K562 (cell line): ENCODE results near the gene CPE. TPM values are rescaled to one million over a fixed set of nuclear protein-coding genes. Genes with fewer than 3 reads are reported as not detected.

Experiments used
- ATAC-seq: fragments of 200-7000 bp; cut with Tn5 transposase; 3 replicates; pipeline ENCODE4 v1.9.1; 2020; ENCODE audit warnings: moderate library complexity
- BruUV-seq: library from RNA; stranded (reverse); fragments of 400-500 nt; replicated peaks from 2 replicates; lab custom pipeline; 2021; lab: Mats Ljungman, UMichigan
- CTCF ChIA-PET: fragments of 300-600 bp; formaldehyde crosslinking; extraction: SDS; loops from one replicate; lab custom pipeline; 2021; ENCODE audit warnings: low intra/inter-chr PET ratio; lab: Yijun Ruan, JAX
- POLR2A ChIA-PET: fragments of 300-600, 350-650 bp; sonication (Branson Sonifier 250); formaldehyde crosslinking; extraction: SDS; loops from one replicate; lab custom pipeline; 2021; ENCODE audit warnings: antibody characterized with exemption, inconsistent platforms; lab: Yijun Ruan, JAX
- DNase-seq, 4 experiments: peaks; one replicate each; pipeline versions ENCODE4 v3.0.0 to v3.0.0-alpha.2; 2011 to 2018; ENCODE audit warnings: low spot score in 3 of 4, mixed read lengths in 3 of 4; ENCODE audit errors: extremely low read depth in 1 of 4
- FAIRE-seq: peaks from 2 replicates; lab custom pipeline; 2011; peaks lifted over from hg19 to GRCh38; lab: Jason Lieb, UNC
- H2AFZ ChIP-seq: 2 replicates; pipeline ENCODE4 v1.6.0; 2011; ENCODE audit warnings: low read depth, low read length, control low read depth, inconsistent platforms
- H3K27ac ChIP-seq: fragments of 200-600 bp; 3 replicates; pipeline ENCODE4 v1.8.0; 2011; ENCODE audit warnings: low read depth, mild to moderate bottlenecking, control low read depth, inconsistent platforms, low read length, moderate library complexity, mixed read lengths; ENCODE audit errors: extremely low read depth
- H3K27me3 ChIP-seq, 2 experiments: fragments of 300-600 bp in 1 of 2; 2 replicates in 1 of 2; 3 replicates in 1 of 2; pipeline versions ENCODE4 v1.6.0 to v1.8.0; 2011; ENCODE audit warnings: inconsistent platforms in 2 of 2, low read length in 2 of 2, mild to moderate bottlenecking in 1 of 2, mixed read lengths in 1 of 2, moderate library complexity in 1 of 2; ENCODE audit not compliant: control insufficient read depth in 2 of 2, insufficient read depth in 2 of 2
- H3K36me3 ChIP-seq: fragments of 300-600 bp; 3 replicates; pipeline ENCODE4 v1.8.0; 2011; ENCODE audit warnings: mild to moderate bottlenecking, low read length, inconsistent platforms; ENCODE audit not compliant: control insufficient read depth, insufficient read depth
- H3K4me1 ChIP-seq, 2 experiments: fragments of 200-600 bp in 1 of 2; replicated peaks in 1 of 2; 2 replicates in 1 of 2; 3 replicates in 1 of 2; pipeline versions ENCODE4 v1.5.1 to v1.8.0; 2011; ENCODE audit warnings: inconsistent platforms in 2 of 2, low read length in 2 of 2, mild to moderate bottlenecking in 1 of 2, mixed read lengths in 1 of 2, moderate library complexity in 1 of 2; ENCODE audit not compliant: control insufficient read depth in 2 of 2, insufficient read depth in 2 of 2
- H3K4me2 ChIP-seq: 2 replicates; pipeline ENCODE4 v1.6.1; 2011; ENCODE audit warnings: low read length, control low read depth, inconsistent platforms, mixed read lengths; ENCODE audit not compliant: insufficient read depth
- H3K4me3 ChIP-seq: fragments of 200-600 bp; sonication (generic), shearing (Covaris generic); 2 replicates; pipeline ENCODE4 v1.5.1; 2016; ENCODE audit warnings: control low read depth, inconsistent platforms
- H3K79me2 ChIP-seq: fragments of 200-600 bp; 3 replicates; pipeline ENCODE4 v1.8.0; 2011; ENCODE audit warnings: low read length, inconsistent platforms; ENCODE audit not compliant: control insufficient read depth, insufficient read depth
- H3K9ac ChIP-seq, 2 experiments: 2 replicates each; pipeline versions ENCODE4 v1.6.0 to v1.6.1; 2011; ENCODE audit warnings: low read depth in 2 of 2, low read length in 2 of 2, control low read depth in 1 of 2, inconsistent platforms in 1 of 2, mild to moderate bottlenecking in 1 of 2, mixed read lengths in 1 of 2; ENCODE audit not compliant: insufficient read depth in 1 of 2
- H3K9me1 ChIP-seq: one replicate; pipeline ENCODE4 v1.6.0; 2011; ENCODE audit warnings: inconsistent platforms, mild to moderate bottlenecking, low read length, moderate library complexity; ENCODE audit not compliant: control insufficient read depth, insufficient read depth
- H3K9me3 ChIP-seq: replicated peaks from 2 replicates; pipeline ENCODE4 v1.5.1; 2011; ENCODE audit warnings: low read depth, low read length, inconsistent platforms; ENCODE audit not compliant: control insufficient read depth, insufficient read depth
- H4K20me1 ChIP-seq: replicated peaks from 2 replicates; pipeline ENCODE4 v1.6.1; 2011; ENCODE audit warnings: low read length, inconsistent platforms, mixed read lengths; ENCODE audit not compliant: control insufficient read depth, insufficient read depth
- BRD4 ChIP-seq: fragments of 200-600 bp; sonication (generic); IDR thresholded peaks from 2 replicates; pipeline ENCODE4 v1.6.1; 2017; ENCODE audit warnings: inconsistent platforms
- CTCF ChIP-seq, 3 experiments: IDR thresholded peaks in 2 of 3; conservative IDR thresholded peaks in 1 of 3; 2 replicates each; pipeline ENCODE4 v1.5.1; 2011 to 2012; ENCODE audit warnings: low read length in 3 of 3, mild to moderate bottlenecking in 3 of 3, control low read depth in 2 of 3, improper control_type of control experiment in 1 of 3, inconsistent platforms in 1 of 3, low read depth in 1 of 3, mixed read lengths in 1 of 3, moderate library complexity in 1 of 3; ENCODE audit not compliant: insufficient read depth in 2 of 3
- MAFG ChIP-seq: fragments of 450-650 bp; conservative IDR thresholded peaks from 2 replicates; pipeline ENCODE4 v1.6.1; 2016; ENCODE audit warnings: missing genetic modification characterization, missing compliant biosample characterization
- MAX ChIP-seq: sonication (generic); formaldehyde crosslinking; IDR thresholded peaks from 2 replicates; pipeline ENCODE4 v1.9.0; 2022; ENCODE audit warnings: mild to moderate bottlenecking, missing genetic modification reagents
- MECOM ChIP-seq: fragments of 250-450 bp; sonication (Bioruptor Pico); IDR thresholded peaks from 2 replicates; pipeline ENCODE4 v1.8.0; 2022; ENCODE audit warnings: inconsistent platforms
- MTA3 ChIP-seq: fragments of 450-650 bp; formaldehyde crosslinking; IDR thresholded peaks from 2 replicates; pipeline ENCODE4 v1.6.1; 2017; ENCODE audit warnings: mild to moderate bottlenecking, borderline replicate concordance
- SIX5 ChIP-seq, 2 experiments: IDR thresholded peaks; 2 replicates each; pipeline ENCODE4 v1.6.1; 2011; ENCODE audit warnings: low read length in 2 of 2, borderline replicate concordance in 1 of 2, low read depth in 1 of 2, mild to moderate bottlenecking in 1 of 2, moderate library complexity in 1 of 2; ENCODE audit not compliant: insufficient read depth in 1 of 2
- SNIP1 ChIP-seq: fragments of 450-650 bp; IDR thresholded peaks from 2 replicates; pipeline ENCODE4 v1.7.1; 2017; ENCODE audit warnings: low read depth, mild to moderate bottlenecking
- STAT5A ChIP-seq: IDR thresholded peaks from 2 replicates; pipeline ENCODE4 v1.6.1; 2012; ENCODE audit warnings: low read length, inconsistent platforms, borderline replicate concordance
- TCF3 ChIP-seq: sonication (generic); formaldehyde crosslinking; IDR thresholded peaks from 2 replicates; pipeline ENCODE4 v1.4.0; 2020; ENCODE audit warnings: mild to moderate bottlenecking, missing genetic modification reagents
- THAP12 ChIP-seq: fragments of 250-450 bp; sonication (Bioruptor Pico); IDR thresholded peaks from 2 replicates; pipeline ENCODE4 v1.9.0; 2021; ENCODE audit warnings: mild to moderate bottlenecking, inconsistent platforms
- ZNF57 ChIP-seq: fragments of 450-650 bp; formaldehyde crosslinking; IDR thresholded peaks from 2 replicates; pipeline ENCODE4 v1.4.0; 2020; ENCODE audit warnings: mild to moderate bottlenecking, moderate library complexity
- WGBS: fragments of 100-300 bp; shearing (Covaris generic); methylation state at CpG from one replicate; pipeline ENCODE4 v1.1.6; 2016; ENCODE audit warnings: low coverage, mixed read lengths; ENCODE audit not compliant: insufficient coverage; ENCODE audit errors: missing lambda C conversion rate; 5-methylcytosine and 5-hydroxymethylcytosine counted together
- in situ Hi-C: fragments of 300-500 bp; cut with MboI; formaldehyde crosslinking; loops from 4 replicates; pipeline ENCODE4 v1.15.0; 2018; ENCODE audit warnings: inconsistent platforms, mixed read lengths
- intact Hi-C: fragments of 100-400 bp; cut with micrococcal nuclease; formaldehyde crosslinking; loops from 2 replicates; pipeline ENCODE4 v1.14.2; 2022
- polyA plus RNA-seq, 8 experiments: library from polyadenylated mRNA; depleted of rRNA in 4 of 8; stranded (reverse) in 5 of 8; unstranded in 3 of 8; fragments of >200 nt; fragmentation: Nextera tagmentation in 2 of 8; fragmentation: Illumina TruSeq in 1 of 8; extraction: Ambion mirVana in 2 of 8; extraction: Trizol in 1 of 8; gene quantifications; 2 replicates each; pipeline versions ENCODE4 v1.2.1 to v1.2.3, GENCODE V29; 2011 to 2014; ENCODE audit warnings: inconsistent platforms in 1 of 8, missing spikeins in 1 of 8
- total RNA-seq, 7 experiments: library from RNA; depleted of rRNA in 6 of 7; stranded (reverse); fragments of >200 nt in 6 of 7; fragmentation: Illumina TruSeq in 2 of 7; extraction: Trizol in 2 of 7; gene quantifications; 2 replicates each; pipeline versions ENCODE4 v1.2.1 to v1.2.3, GENCODE V29; 2011 to 2021; ENCODE audit warnings: low replicate concordance in 1 of 7

Gene CPE
- total and polyA plus RNA-seq, 9 of the 15 experiments (the other 6 are each of a cell fraction or from before 2014, with no cell fraction given) = 0.04 to 0.16 (median 0.06) TPM; not detected in 4

DNA sequence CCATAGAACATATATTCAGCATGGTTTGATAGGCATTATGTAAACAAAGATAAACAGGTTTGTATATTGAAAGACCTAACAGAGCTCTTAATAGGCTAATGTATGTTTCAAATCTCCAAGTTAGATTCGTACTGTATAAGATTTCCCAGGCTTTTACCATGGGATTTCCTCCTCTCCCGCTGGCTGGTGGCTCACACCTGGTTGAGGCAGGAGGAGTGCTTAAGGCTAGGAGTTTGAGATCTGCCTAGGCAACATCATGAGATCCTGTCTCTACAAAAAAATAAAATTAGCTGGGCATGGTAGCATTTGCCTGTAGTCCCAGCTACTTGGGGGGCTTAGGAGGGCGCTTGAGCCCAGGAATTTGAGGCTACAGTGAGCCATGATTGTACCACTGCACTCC, 5.4 kb downstream of the CPE start (continued):
- TF ChIP-seq MECOM (CRISPR knock-in tag) = no peak
- TF ChIP-seq THAP12 (CRISPR knock-in tag) = no peak
- no peak for TF ChIP-seq MAX (CRISPR knock-in tag)
- no peak for TF ChIP-seq MAFG (tag)
- no peak for TF ChIP-seq SNIP1
- no peak for TF ChIP-seq BRD4
- TF ChIP-seq MTA3 = no peak
- no peak for TF ChIP-seq TCF3 (CRISPR knock-in tag)

DNA sequence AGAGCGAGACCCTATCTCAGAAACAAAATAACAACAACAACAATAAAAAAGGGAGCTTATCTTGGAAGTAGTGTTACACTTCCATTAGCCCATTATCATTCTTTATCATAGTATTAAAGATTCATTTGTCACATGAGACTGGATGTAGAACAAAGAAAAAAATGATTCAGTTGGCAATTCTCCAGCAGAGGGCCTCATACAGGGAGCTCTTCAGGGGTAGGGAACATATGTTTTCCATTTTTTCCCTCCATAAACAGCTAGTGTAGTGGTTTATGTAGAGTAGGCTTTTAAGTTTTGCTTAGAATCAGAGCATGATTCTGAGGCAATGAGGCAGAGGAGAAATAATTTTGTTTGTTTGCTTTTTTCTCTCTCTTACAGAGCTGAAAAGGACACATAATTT, 5.8 kb downstream of the CPE start:
- no peaks in the 10 kb centered on the region for H3K4me1 ChIP-seq
- H3K4me2 ChIP-seq = no peak overlapping the region
- H3K79me2 ChIP-seq = no peaks in the 10 kb centered on the region
- POLR2A ChIA-PET = interaction anchor here (1.2 kb wide), 1 partner anchor 176 kb away, joined by 5 read pairs; no protein-coding TSS in a partner anchor
- FAIRE-seq = no peak
- CTCF ChIA-PET = interaction anchor here (1.0 kb wide), 1 partner anchor 80 kb away, joined by 4 read pairs; no protein-coding TSS in a partner anchor
- no peak overlapping the region for H3K9ac ChIP-seq
- no peaks in the 10 kb centered on the region for H3K36me3 ChIP-seq
- no peak overlapping the region for H2AFZ ChIP-seq
- H3K9me1 ChIP-seq = no peaks in the 10 kb centered on the region
- H3K4me3 ChIP-seq = no peak overlapping the region
- WGBS = 0% methylated on average over 1 of the region's 1 CpG
- H4K20me1 ChIP-seq = no peaks in the 10 kb centered on the region
- intact Hi-C loops (no loop called here), in situ Hi-C loops (no loop called here)
- H3K27me3 ChIP-seq = peaks cover 0 to 6% of the 10 kb centered on the region in 2 experiments; a peak in 2 of 5 replicates
- no TSS peak for BruUV-seq
- H3K9me3 ChIP-seq = no peaks in the 10 kb centered on the region
- DNase-seq = no peak
- peak; percentile 38; the same call in 1 of the 3 replicates for ATAC-seq
- no peak overlapping the region for H3K27ac ChIP-seq
- peak in 2 of 3 experiments; percentile 4 to 15; a peak in 1 of 6 replicates for TF ChIP-seq CTCF (IDR thresholded peaks at IDR 0.05 in 2 of 3, conservative IDR thresholded peaks at IDR 0.05 in 1 of 3; ENCODE audit: insufficient read depth in 2 of 3, low read depth in 1 of 3, low read length in 3 of 3)
- TF ChIP-seq ZNF57 (CRISPR knock-in tag) = no peak
- no peak for TF ChIP-seq SIX5 (IDR thresholded peaks at IDR 0.05; ENCODE audit: borderline replicate concordance in 1 of 2, insufficient read depth in 1 of 2, low read depth in 1 of 2, low read length in 2 of 2)
- TF ChIP-seq STAT5A = no peak
